PC-3 (cell line): ENCODE measurements around the gene CHI3L1. TPM values are rescaled to one million over a fixed set of nuclear protein-coding genes. Genes with fewer than 3 reads are reported as not detected.

ENCODE experiments used
- ATAC-seq: fragments of 200-7000 bp; cut with Tn5 transposase; 2 replicates; pipeline ENCODE4 v1.9.1; 2020; ENCODE audit warnings: mild to moderate bottlenecking, moderate library complexity
- BruUV-seq: library from RNA; stranded (reverse); fragments of 400-500 nt; replicated peaks from 2 replicates; lab custom pipeline; 2021; lab: Mats Ljungman, UMichigan
- CTCF ChIA-PET: fragments of 300-600 bp; sonication (Branson Sonifier 250); formaldehyde crosslinking; loops from one replicate; lab custom pipeline; 2022; ENCODE audit warnings: antibody characterized with exemption; lab: Charles Lee
- POLR2A ChIA-PET: fragments of 300-600 bp; sonication (Branson Sonifier 250); formaldehyde crosslinking; loops from one replicate; lab custom pipeline; 2022; ENCODE audit warnings: antibody characterized with exemption; ENCODE audit not compliant: unreplicated experiment; lab: Charles Lee
- DNase-seq: peaks from one replicate; pipeline ENCODE4 v3.0.0-alpha.2; 2015
- H2AFZ ChIP-seq: fragments of 300-600 bp; sonication (generic); 2 replicates; pipeline ENCODE4 v1.6.0; 2016; ENCODE audit warnings: antibody characterized with exemption, low read length
- H3F3A ChIP-seq: fragments of 300-600 bp; sonication (generic); one replicate; pipeline ENCODE4 v1.6.0; 2017; ENCODE audit warnings: antibody characterized with exemption, low read length, control low read depth, mild to moderate bottlenecking; ENCODE audit not compliant: unreplicated experiment
- H3K27ac ChIP-seq: fragments of 300-600 bp; sonication (generic); 2 replicates; pipeline ENCODE4 v1.5.1; 2016; ENCODE audit warnings: mild to moderate bottlenecking, low read length
- H3K27me3 ChIP-seq: fragments of 300-600 bp; sonication (generic); 2 replicates; pipeline ENCODE4 v1.6.1; 2016; ENCODE audit warnings: low read length, mixed read lengths
- H3K36me3 ChIP-seq: fragments of 300-600 bp; sonication (generic); 2 replicates; pipeline ENCODE4 v1.6.1; 2016; ENCODE audit warnings: low read depth, mixed run types, low read length, mixed read lengths
- H3K4me1 ChIP-seq: fragments of 300-600 bp; sonication (generic); 2 replicates; pipeline ENCODE4 v1.5.1; 2016; ENCODE audit warnings: low read length; ENCODE audit not compliant: insufficient read depth
- H3K4me2 ChIP-seq: fragments of 300-600 bp; sonication (generic); 2 replicates; pipeline ENCODE4 v1.6.0; 2016; ENCODE audit warnings: low read length
- H3K4me3 ChIP-seq: fragments of 300-600 bp; sonication (generic); 2 replicates; pipeline ENCODE4 v1.5.1; 2016; ENCODE audit warnings: mild to moderate bottlenecking, low read length, mixed read lengths
- H3K79me2 ChIP-seq: fragments of 300-600 bp; sonication (generic); 2 replicates; pipeline ENCODE4 v1.6.1; 2017; ENCODE audit warnings: low read length, mixed read lengths
- H3K9ac ChIP-seq: fragments of 300-600 bp; sonication (generic); 2 replicates; pipeline ENCODE4 v1.6.0; 2016; ENCODE audit warnings: mild to moderate bottlenecking, low read length
- H3K9me2 ChIP-seq: fragments of 300-600 bp; sonication (generic); replicated peaks from 2 replicates; pipeline ENCODE4 v1.6.1; 2016; ENCODE audit warnings: mixed run types, low read length, mixed read lengths
- H3K9me3 ChIP-seq: fragments of 300-600 bp; sonication (generic); 2 replicates; pipeline ENCODE4 v1.6.1; 2016; ENCODE audit warnings: low read length, mixed read lengths
- H4K20me1 ChIP-seq: fragments of 300-600 bp; sonication (generic); 2 replicates; pipeline ENCODE4 v1.6.1; 2016; ENCODE audit warnings: low read length, mixed read lengths
- EZH2 ChIP-seq: fragments of 300-600 bp; sonication (generic); IDR thresholded peaks from one replicate; pipeline ENCODE4 v1.6.1; 2017; ENCODE audit warnings: antibody characterized with exemption, mild to moderate bottlenecking, low read length; ENCODE audit not compliant: unreplicated experiment
- EZH2phosphoT487 ChIP-seq: fragments of 300-600 bp; sonication (generic); IDR thresholded peaks from 2 replicates; pipeline ENCODE4 v1.6.1; 2018; ENCODE audit warnings: mild to moderate bottlenecking, antibody characterized with exemption, low read length, borderline replicate concordance
- intact Hi-C: fragments of 100-400 bp; cut with micrococcal nuclease; formaldehyde crosslinking; loops from 2 replicates; pipeline ENCODE4 v1.9.0; 2023
- total RNA-seq: library from RNA; depleted of rRNA; stranded (reverse); fragments of >200 nt; gene quantifications from 2 replicates; pipeline ENCODE4 v1.2.3, GENCODE V29; 2014
- TF ChIP-seq, protein P1 (sequence below): fragments of 300-600 bp; sonication (generic); conservative IDR thresholded peaks from 2 replicates; pipeline ENCODE4 v1.5.1; 2017; ENCODE audit warnings: antibody characterized with exemption, low read depth, mild to moderate bottlenecking, low read length

Gene CHI3L1
- total RNA-seq, 1 experiment from 2014 or later: not detected

DNA sequence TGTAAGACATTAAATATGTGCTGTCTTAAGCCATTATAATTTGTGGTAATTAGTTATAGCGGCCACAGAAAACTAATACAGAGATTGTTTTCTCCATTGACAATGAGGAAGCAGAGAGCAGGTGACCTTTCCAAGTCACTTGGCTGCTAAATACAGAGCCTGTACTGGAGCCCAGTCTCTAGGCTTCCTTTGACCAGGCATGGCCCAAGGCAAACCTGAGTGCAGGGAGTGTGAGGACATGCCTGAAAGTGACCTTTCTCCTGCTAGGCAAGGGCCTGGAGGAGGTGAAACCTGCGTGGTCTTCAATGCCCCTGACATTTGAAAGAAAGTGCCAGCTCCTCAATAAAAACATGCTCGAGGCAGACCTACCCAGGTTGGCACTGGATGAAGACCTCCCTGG, 12.5 kb upstream of the CHI3L1 start:
- Histone ChIP-seq H3K27ac (no peak overlapping the region), H3K36me3 (no peaks in the 10 kb centered on the region), H4K20me1 (no peaks in the 10 kb centered on the region), H3K9ac (no peak overlapping the region), H3K4me1 (no peaks in the 10 kb centered on the region), H3K9me2 (no peaks in the 10 kb centered on the region), H3K4me3 (no peak overlapping the region), H3K27me3 (peaks cover 73% of the 10 kb centered on the region), H3K9me3 (no peaks in the 10 kb centered on the region), H3K4me2 (no peak overlapping the region), H3K79me2 (no peaks in the 10 kb centered on the region), H2AFZ (no peak overlapping the region), H3F3A (no peaks in the 10 kb centered on the region)
- ATAC-seq: no peak
- BruUV-seq: no TSS peak
- no peak for DNase-seq
- TF ChIP-seq, protein P1, sequence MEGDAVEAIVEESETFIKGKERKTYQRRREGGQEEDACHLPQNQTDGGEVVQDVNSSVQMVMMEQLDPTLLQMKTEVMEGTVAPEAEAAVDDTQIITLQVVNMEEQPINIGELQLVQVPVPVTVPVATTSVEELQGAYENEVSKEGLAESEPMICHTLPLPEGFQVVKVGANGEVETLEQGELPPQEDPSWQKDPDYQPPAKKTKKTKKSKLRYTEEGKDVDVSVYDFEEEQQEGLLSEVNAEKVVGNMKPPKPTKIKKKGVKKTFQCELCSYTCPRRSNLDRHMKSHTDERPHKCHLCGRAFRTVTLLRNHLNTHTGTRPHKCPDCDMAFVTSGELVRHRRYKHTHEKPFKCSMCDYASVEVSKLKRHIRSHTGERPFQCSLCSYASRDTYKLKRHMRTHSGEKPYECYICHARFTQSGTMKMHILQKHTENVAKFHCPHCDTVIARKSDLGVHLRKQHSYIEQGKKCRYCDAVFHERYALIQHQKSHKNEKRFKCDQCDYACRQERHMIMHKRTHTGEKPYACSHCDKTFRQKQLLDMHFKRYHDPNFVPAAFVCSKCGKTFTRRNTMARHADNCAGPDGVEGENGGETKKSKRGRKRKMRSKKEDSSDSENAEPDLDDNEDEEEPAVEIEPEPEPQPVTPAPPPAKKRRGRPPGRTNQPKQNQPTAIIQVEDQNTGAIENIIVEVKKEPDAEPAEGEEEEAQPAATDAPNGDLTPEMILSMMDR: no peak
- no peak for TF ChIP-seq EZH2phosphoT487
- no peak for TF ChIP-seq EZH2
- intact Hi-C loops: no loop called here
- ChIA-PET POLR2A (no interaction called here), CTCF (interaction anchor here (0.6 kb wide), 1 partner anchor 81 kb away, joined by 3 read pairs; no protein-coding TSS in a partner anchor)

- Histone ChIP-seq H3F3A (no peaks in the 10 kb centered on the region), H3K9me2 (no peaks in the 10 kb centered on the region), H3K4me2 (no peak overlapping the region), H3K9me3 (no peaks in the 10 kb centered on the region), H3K36me3 (no peaks in the 10 kb centered on the region), H3K79me2 (no peaks in the 10 kb centered on the region), H3K9ac (no peak overlapping the region), H2AFZ (no peak overlapping the region), H3K27ac (no peak overlapping the region), H3K4me1 (no peaks in the 10 kb centered on the region), H3K4me3 (no peak overlapping the region), H4K20me1 (no peaks in the 10 kb centered on the region), H3K27me3 (peaks cover 59% of the 10 kb centered on the region)
- no peak for DNase-seq
- CTCF ChIA-PET: no interaction called here
- no peak for ATAC-seq
- BruUV-seq: no TSS peak
- TF ChIP-seq EZH2 (no peak), EZH2phosphoT487 (no peak)
- TF ChIP-seq, protein P1: no peak
- intact Hi-C loops: no loop called here
- POLR2A ChIA-PET: no interaction called here
Measured at GRCh38 chr1:203197625-203198024, 11.1 kb upstream of the CHI3L1 start.

- DNase-seq: no peak
Measured at GRCh38 chr1:203196371-203196770, 9.9 kb upstream of the CHI3L1 start.

More at GRCh38 chr1:203196371-203196770, 9.9 kb upstream of the CHI3L1 start:
- Histone ChIP-seq H2AFZ (no peak overlapping the region), H3K79me2 (no peaks in the 10 kb centered on the region), H3K9me2 (no peaks in the 10 kb centered on the region), H3K4me3 (no peak overlapping the region), H3F3A (no peaks in the 10 kb centered on the region), H3K9ac (no peak overlapping the region), H3K27ac (no peak overlapping the region), H3K27me3 (peaks cover 46% of the 10 kb centered on the region), H3K4me1 (no peaks in the 10 kb centered on the region), H3K9me3 (no peaks in the 10 kb centered on the region), H4K20me1 (no peaks in the 10 kb centered on the region), H3K4me2 (no peak overlapping the region), H3K36me3 (no peaks in the 10 kb centered on the region)
- no peak for TF ChIP-seq EZH2
- TF ChIP-seq, protein P1: 0 out of 2 replicates have a peak, but pooled peaks have one; percentile 24
- intact Hi-C loops: no loop called here
- POLR2A ChIA-PET: no interaction called here
- CTCF ChIA-PET: interaction anchor here (0.6 kb wide), 1 partner anchor 964 kb away, joined by 3 read pairs; no protein-coding TSS in a partner anchor
- no peak for ATAC-seq
- no TSS peak for BruUV-seq
